ENCODE results near the gene NPAS2. TPM values are rescaled to one million over a fixed set of nuclear protein-coding genes. Genes with fewer than 3 reads are reported as not detected.

Gene NPAS2
- total RNA-seq, 1 donor from 2014 or later = 39.4 TPM

- no peaks in the 10 kb centered on the region for H3K36me3 ChIP-seq
- no peaks in the 10 kb centered on the region for H3K36me3 Mint-ChIP-seq
- no peaks in the 10 kb centered on the region for H3F3A ChIP-seq (ENCODE audit: low read depth)
- H3K4me3 Mint-ChIP-seq = no peak overlapping the region
- H2AFZ ChIP-seq (replicated peaks) = no peak overlapping the region
- no peaks in the 10 kb centered on the region for H3K27me3 ChIP-seq
- no peak overlapping the region for H3K4me2 ChIP-seq
- no peak overlapping the region for H3K4me3 ChIP-seq
- TF ChIP-seq EZH2 (IDR thresholded peaks at IDR 0.05) (no peak), CTCF (IDR thresholded peaks at IDR 0.05) (no peak), EZH2phosphoT487 (IDR thresholded peaks at IDR 0.05) (no peak)
- no peak for DNase-seq (ENCODE audit: low spot score)
- H3K9ac ChIP-seq = no peak overlapping the region
- H3K4me1 Mint-ChIP-seq = no peaks in the 10 kb centered on the region
- no peaks in the 10 kb centered on the region for H3K4me1 ChIP-seq
- no peaks in the 10 kb centered on the region for H3K9me3 ChIP-seq (ENCODE audit: low read depth)
- H3K27ac ChIP-seq = no peak overlapping the region
- H4K20me1 ChIP-seq (ENCODE audit: low read depth) = no peaks in the 10 kb centered on the region
- no peaks in the 10 kb centered on the region for H3K9me3 Mint-ChIP-seq
- H3K79me2 ChIP-seq (ENCODE audit: low read depth) = no peaks in the 10 kb centered on the region
- no peak overlapping the region for H3K27ac Mint-ChIP-seq
- peaks cover 2% of the 10 kb centered on the region for H3K27me3 Mint-ChIP-seq (ENCODE audit: insufficient read depth, low read depth)
These were observed 25.4 kb downstream of the NPAS2 start for GRCh38 chr2:100845141-100845991.

DNA sequence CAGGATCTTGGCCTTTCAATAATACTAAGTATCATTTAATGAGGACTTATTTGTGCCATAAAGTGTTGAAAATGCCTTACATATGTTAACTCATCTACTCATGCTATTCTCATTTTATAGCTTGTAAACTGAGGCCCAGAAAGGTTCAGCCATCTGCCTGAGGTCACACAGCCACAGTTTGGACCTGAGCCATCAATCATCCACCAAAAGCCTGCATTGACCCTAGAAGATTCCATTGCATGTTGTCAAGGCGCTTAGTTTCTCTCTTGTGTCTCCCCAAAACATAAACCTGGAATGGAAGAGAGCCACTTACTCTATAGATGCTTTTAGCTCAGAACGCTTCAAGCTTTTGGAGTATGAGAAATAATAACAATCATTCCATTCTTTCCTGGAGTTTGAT, 26.8 kb downstream of the NPAS2 start:
- no peaks in the 10 kb centered on the region for H3K4me1 ChIP-seq
- H3K4me1 Mint-ChIP-seq = no peaks in the 10 kb centered on the region
- DNase-seq (ENCODE audit: low spot score) = no peak
- no peak overlapping the region for H3K9ac ChIP-seq
- H3K4me2 ChIP-seq = no peak overlapping the region
- H2AFZ ChIP-seq (replicated peaks) = no peak overlapping the region
- H3K27me3 Mint-ChIP-seq (ENCODE audit: insufficient read depth, low read depth) = peaks cover 2% of the 10 kb centered on the region
- no peaks in the 10 kb centered on the region for H3K9me3 Mint-ChIP-seq
- no peaks in the 10 kb centered on the region for H3K79me2 ChIP-seq (ENCODE audit: low read depth)
- H3K27ac Mint-ChIP-seq = no peak overlapping the region
- H3K9me3 ChIP-seq (ENCODE audit: low read depth) = no peaks in the 10 kb centered on the region
- no peak overlapping the region for H3K4me3 Mint-ChIP-seq
- TF ChIP-seq EZH2phosphoT487 (IDR thresholded peaks at IDR 0.05) (no peak), CTCF (IDR thresholded peaks at IDR 0.05) (no peak), EZH2 (IDR thresholded peaks at IDR 0.05) (no peak)
- H4K20me1 ChIP-seq (ENCODE audit: low read depth) = no peaks in the 10 kb centered on the region
- H3K36me3 ChIP-seq = no peaks in the 10 kb centered on the region
- no peak overlapping the region for H3K4me3 ChIP-seq
- no peaks in the 10 kb centered on the region for H3K36me3 Mint-ChIP-seq
- no peaks in the 10 kb centered on the region for H3F3A ChIP-seq (ENCODE audit: low read depth)
- no peak overlapping the region for H3K27ac ChIP-seq
- no peaks in the 10 kb centered on the region for H3K27me3 ChIP-seq

DNA sequence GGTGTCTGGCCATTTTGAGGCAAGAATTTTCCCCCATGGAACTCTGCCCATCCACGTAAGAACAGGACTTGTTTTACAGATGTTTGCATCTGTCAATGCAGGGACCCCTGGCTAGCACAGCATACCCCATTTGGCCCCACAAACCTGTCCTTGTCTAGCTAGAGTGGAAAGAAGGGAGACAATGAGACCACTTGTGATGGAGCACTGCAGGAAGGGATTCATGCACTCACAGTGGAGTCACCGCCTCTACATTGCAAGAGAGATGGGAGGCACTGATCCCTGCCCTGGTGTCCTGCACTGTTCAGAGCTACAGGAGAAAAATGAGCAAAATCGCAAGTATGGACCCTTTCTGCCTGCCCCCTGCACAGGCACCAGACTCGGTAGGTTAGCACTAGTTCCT, 32.5 kb downstream of the NPAS2 start:
- no peak for DNase-seq (ENCODE audit: low spot score)
- H3K36me3 Mint-ChIP-seq = no peaks in the 10 kb centered on the region
- Histone ChIP-seq H3K4me3 (no peak overlapping the region), H3K9ac (no peak overlapping the region), H4K20me1 (ENCODE audit: low read depth) (no peaks in the 10 kb centered on the region), H3K4me2 (no peak overlapping the region), H3K9me3 (ENCODE audit: low read depth) (no peaks in the 10 kb centered on the region), H3K79me2 (ENCODE audit: low read depth) (no peaks in the 10 kb centered on the region), H3K4me1 (peaks cover 6% of the 10 kb centered on the region), H3K27me3 (no peaks in the 10 kb centered on the region), H2AFZ (replicated peaks) (no peak overlapping the region), H3K27ac (no peak overlapping the region), H3F3A (ENCODE audit: low read depth) (no peaks in the 10 kb centered on the region), H3K36me3 (no peaks in the 10 kb centered on the region)
- H3K9me3 Mint-ChIP-seq = no peaks in the 10 kb centered on the region
- TF ChIP-seq EZH2phosphoT487 (IDR thresholded peaks at IDR 0.05) = no peak
- TF ChIP-seq CTCF (IDR thresholded peaks at IDR 0.05) = no peak
- no peak for TF ChIP-seq EZH2 (IDR thresholded peaks at IDR 0.05)
- peaks cover 17% of the 10 kb centered on the region for H3K4me1 Mint-ChIP-seq
- H3K27me3 Mint-ChIP-seq (ENCODE audit: insufficient read depth, low read depth) = peaks cover 4% of the 10 kb centered on the region
- no peak overlapping the region for H3K27ac Mint-ChIP-seq
- no peak overlapping the region for H3K4me3 Mint-ChIP-seq
